SK-N-SH (cell line): ENCODE measurements around the gene CAMK4.

Experiments used
- CHD2 ChIP-seq: fragments of 150-350 bp; IDR thresholded peaks from 2 replicates; pipeline ENCODE4 v1.6.1; 2018; ENCODE audit warnings: low read length; ENCODE audit not compliant: partially characterized antibody
- CTCF ChIP-seq: fragments of 200-600 bp; sonication (generic); IDR thresholded peaks from 2 replicates; pipeline ENCODE4 v1.6.1; 2017; ENCODE audit warnings: antibody characterized with exemption, mild to moderate bottlenecking, moderate library complexity
- ELF1 ChIP-seq: IDR thresholded peaks from 2 replicates; pipeline ENCODE4 v1.4.0; 2012
- EP300 ChIP-seq, 2 experiments: IDR thresholded peaks; 2 replicates each; pipeline versions ENCODE4 v1.4.0 to v1.6.1; 2012; ENCODE audit warnings: borderline replicate concordance in 1 of 2, low read depth in 1 of 2, low read length in 1 of 2
- EZH2phosphoT487 ChIP-seq: fragments of 200-600 bp; sonication (generic); IDR thresholded peaks from 2 replicates; pipeline ENCODE4 v1.6.1; 2017; ENCODE audit warnings: low read depth, mixed run types, mild to moderate bottlenecking, antibody characterized with exemption, moderate library complexity, borderline replicate concordance
- GABPA ChIP-seq: IDR thresholded peaks from 2 replicates; pipeline ENCODE4 v1.4.0; 2012; ENCODE audit warnings: low read depth, mild to moderate bottlenecking
- JUND ChIP-seq: IDR thresholded peaks from 2 replicates; pipeline ENCODE4 v1.4.0; 2012
- MAX ChIP-seq: IDR thresholded peaks from 2 replicates; pipeline ENCODE4 v1.4.0; 2012; ENCODE audit warnings: low read depth
- POLR2AphosphoS5 ChIP-seq: IDR thresholded peaks from 2 replicates; pipeline ENCODE4 v1.6.1; 2012; ENCODE audit warnings: low read depth, low read length
- RFX5 ChIP-seq: IDR thresholded peaks from 2 replicates; pipeline ENCODE4 v1.6.1; 2012; ENCODE audit warnings: mild to moderate bottlenecking, improper control_type of control experiment, low read length
- SIN3A ChIP-seq: IDR thresholded peaks from 2 replicates; pipeline ENCODE4 v1.6.1; 2012; ENCODE audit warnings: low read depth, mild to moderate bottlenecking, low read length, moderate library complexity, borderline replicate concordance

GRCh38 chr5:111367115-111367514 is 142.9 kb downstream of the CAMK4 start:
- TF ChIP-seq CTCF: no peak
- TF ChIP-seq SIN3A: no peak
- TF ChIP-seq RFX5: no peak
- TF ChIP-seq CHD2: no peak
- TF ChIP-seq ELF1: no peak
- TF ChIP-seq EP300 (IDR thresholded peaks at IDR 0.05; ENCODE audit: borderline replicate concordance in 1 of 2, low read depth in 1 of 2, low read length in 1 of 2): no peak
- TF ChIP-seq EZH2phosphoT487: no peak
- no peak for TF ChIP-seq JUND
- TF ChIP-seq POLR2AphosphoS5: no peak
- no peak for TF ChIP-seq GABPA
- no peak for TF ChIP-seq MAX
